GM15510 (cell line): ENCODE results near the gene HEXD.

ENCODE experiments used
- POLR2A ChIP-seq: IDR thresholded peaks from 3 replicates; pipeline ENCODE4 v1.6.1; 2011; ENCODE audit warnings: borderline replicate concordance; ENCODE audit not compliant: insufficient read length; ENCODE audit errors: extremely low read depth

The HEXD gene

GRCh38 chr17:82449131-82449882, 31.2 kb downstream of the HEXD start:
- peak; percentile 68 for TF ChIP-seq POLR2A

- TF ChIP-seq POLR2A, result no peak
Observed at GRCh38 chr17:82449883-82450356, 31.8 kb downstream of the HEXD start.

DNA sequence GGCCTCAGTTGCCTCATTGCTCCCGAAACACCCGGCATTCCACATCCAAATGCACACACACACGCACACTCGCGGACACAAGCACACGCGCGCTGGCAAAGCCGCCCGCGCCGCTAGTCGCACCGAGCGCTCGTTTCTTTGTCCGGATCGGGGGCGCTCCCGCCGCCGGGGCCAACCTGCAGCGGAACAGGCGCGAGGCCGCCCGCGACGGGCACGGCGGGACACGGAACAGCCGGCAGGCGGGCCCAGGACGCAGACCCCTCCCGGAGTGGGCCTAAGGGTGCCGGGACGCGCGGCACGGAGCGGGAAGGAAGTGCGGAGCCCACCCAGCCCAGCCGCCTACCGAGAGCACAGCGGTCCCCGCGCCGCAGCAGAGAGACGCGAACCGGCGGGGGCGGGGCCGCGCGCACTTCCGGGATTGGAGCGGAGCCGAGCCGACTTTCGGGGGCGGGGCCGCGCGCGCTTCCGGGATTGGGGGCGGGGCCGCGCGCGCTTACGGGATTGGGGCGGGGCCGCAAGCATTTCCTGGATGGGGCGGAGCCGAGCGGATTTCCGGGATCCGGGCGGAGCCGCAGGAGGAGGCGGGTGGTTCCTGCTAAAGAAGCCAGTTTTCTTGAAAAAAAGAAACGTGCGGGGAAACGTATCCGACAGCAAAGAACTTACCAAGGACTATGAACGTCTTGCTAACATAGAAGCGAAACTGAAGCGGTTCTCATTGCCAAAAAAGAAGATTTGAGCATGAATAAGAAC, 32.4 kb downstream of the HEXD start, which contains the start of gene CYBC1:
CYBC1 (minus strand) TSS at position 396 of the 750 bp plus-strand sequence. CDS start 1,498 bp downstream, outside the sequence.
- TF ChIP-seq POLR2A, result peak; percentile 90

DNA sequence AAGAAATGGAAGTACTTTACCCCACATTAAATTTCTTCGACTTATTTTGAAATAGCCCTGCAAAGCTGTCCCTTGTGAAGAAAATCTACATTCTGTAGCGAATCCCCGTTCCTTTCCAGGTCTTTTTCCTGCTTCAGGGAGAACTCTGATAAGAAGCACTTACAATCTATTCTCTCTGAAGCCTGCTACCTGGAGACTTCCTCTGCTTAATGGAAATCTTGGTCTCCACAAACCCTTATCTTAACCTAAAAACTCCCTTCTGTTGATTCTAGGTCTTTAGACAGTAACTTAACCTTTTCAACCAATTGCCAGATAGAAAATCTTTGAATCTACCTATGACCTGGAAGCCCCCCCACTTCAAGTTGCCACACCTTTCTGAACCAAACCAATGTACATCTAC, 34.0 kb downstream of the HEXD start:
- no peak for TF ChIP-seq POLR2A

DNA sequence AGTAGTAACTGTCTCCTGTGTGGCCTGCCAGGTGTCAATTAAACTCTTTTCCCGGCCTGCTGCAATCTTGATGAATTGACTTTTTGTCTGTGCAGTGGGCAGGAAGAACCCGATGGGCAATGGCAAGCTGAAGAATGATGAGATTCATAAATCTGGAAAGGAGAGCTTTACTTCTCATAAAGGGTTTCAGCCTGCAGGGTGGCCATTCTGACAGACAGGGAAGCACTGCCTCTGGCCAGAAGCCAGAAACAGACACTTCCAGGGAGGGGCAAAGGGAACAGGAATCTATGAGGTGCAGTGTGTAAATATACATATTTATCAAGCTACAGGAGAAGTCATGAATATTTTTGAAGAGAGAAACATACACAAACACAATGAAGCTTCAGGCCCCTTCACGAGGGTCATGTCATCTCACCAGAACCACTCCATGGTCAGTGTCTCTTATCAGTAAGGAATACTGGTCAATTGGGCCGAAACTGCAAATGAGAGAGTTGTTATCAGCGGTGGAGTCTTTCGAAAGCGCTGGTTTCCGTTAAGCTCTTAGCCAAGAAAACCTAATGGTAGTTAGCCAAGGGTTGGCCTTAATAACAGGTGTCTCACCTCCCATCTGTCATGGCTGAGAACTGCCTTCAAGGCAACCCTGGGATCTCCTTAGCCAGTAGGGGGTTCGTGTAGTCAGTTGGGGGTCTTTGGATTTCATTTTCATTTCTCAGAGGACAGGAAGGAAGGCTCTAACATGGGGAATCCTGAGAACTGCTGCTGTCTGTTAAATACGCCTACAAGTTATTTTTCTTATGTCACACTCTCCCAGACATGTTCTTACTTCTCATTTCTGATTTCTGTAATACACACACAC, 39.2 kb downstream of the HEXD start:
- TF ChIP-seq POLR2A, result no peak

GRCh38 chr17:82457929-82458178, 39.7 kb downstream of the HEXD start:
- no peak for TF ChIP-seq POLR2A

- peak; percentile 88 for TF ChIP-seq POLR2A
Observed at GRCh38 chr17:82458179-82458884, 40.2 kb downstream of the HEXD start, which contains the start of gene NARF. TSS of gene NARF (plus strand) at chr17:82458741. CDS start at chr17:82458804, 63 bp downstream.

- no peak for TF ChIP-seq POLR2A
Observed at GRCh38 chr17:82458885-82459424, 40.8 kb downstream of the HEXD start.

GRCh38 chr17:82461827-82462524, 43.8 kb downstream of the HEXD start:
- TF ChIP-seq POLR2A, result no peak

GRCh38 chr17:82463391-82463790, 45.2 kb downstream of the HEXD start:
- no peak for TF ChIP-seq POLR2A

DNA sequence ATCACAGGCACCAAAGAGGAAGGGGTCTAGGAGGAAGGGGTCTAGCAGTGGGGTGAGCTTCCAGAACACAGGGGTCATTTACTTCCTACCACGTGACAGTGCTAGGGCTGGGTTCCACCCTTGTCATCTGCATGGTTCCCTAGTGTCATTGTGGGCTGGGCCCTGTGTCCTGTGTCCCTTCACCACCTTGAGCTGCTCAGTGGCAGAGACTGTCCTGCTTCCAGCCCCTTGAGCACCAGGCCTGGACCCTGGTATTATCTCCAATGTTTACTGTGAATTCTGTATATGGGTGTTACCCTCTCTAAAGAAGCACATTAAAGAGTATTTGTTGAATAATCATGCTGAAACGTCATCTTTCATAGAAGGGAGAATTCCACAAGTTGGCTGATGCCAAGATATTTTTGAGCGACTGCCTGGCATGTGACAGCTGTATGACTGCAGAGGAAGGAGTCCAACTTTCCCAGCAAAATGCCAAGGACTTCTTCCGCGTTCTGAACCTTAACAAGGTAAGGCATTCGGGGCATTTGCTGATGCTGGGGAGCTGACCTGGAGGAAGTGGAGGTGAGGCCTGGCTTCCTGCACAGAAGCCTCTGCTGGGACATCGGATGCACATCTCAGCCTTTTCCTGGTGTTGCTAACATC, 45.9 kb downstream of the HEXD start:
- TF ChIP-seq POLR2A, result no peak

GRCh38 chr17:82464567-82464929, 46.4 kb downstream of the HEXD start:
- no peak for TF ChIP-seq POLR2A

DNA sequence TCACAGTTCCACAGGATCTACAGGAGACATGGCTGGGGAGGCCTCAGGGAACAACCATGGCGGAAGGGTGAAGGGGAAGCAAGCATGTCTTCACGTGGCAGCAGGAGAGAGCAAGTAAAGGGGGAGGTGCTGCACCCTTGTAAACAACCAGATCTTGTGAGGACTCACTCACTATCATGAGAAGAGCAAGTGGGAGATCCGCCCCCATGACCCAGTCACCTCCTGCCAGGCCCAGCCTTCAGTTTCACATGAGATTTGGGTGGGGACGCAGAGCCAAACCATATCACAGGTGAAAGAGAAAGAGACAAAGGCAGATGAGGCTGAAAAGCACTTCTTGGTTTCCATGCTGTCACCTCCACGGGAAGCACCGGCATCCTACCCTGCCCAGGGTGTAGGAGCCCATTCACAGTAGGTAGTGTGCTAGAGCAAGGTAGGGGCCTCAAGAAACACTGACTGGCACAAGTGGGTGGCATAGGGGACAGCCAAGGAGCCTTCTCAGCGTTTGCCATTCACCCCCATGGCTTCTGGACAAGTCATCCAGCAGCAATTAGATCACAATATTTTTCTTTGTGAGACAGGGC, 47.0 kb downstream of the HEXD start:
- TF ChIP-seq POLR2A, result no peak
